Left ventricle myocardium inferior (tissue), 1 donor: Measurements from ENCODE around the gene CUL9. TPM values are rescaled to one million over a fixed set of nuclear protein-coding genes. Genes with fewer than 3 reads are reported as not detected.

Experiments used
- DNase-seq: peaks from one replicate; pipeline ENCODE4 v3.0.0-alpha.2; 2020
- H3K27ac ChIP-seq: fragments of 200-600 bp; replicated peaks from 2 replicates; pipeline ENCODE4 v1.8.0; 2021
- H3K27me3 ChIP-seq: fragments of 200-600 bp; 2 replicates; pipeline ENCODE4 v1.8.0; 2021; ENCODE audit warnings: low read depth
- H3K36me3 ChIP-seq: fragments of 200-600 bp; 2 replicates; pipeline ENCODE4 v1.8.0; 2021
- H3K4me1 ChIP-seq: fragments of 200-600 bp; 2 replicates; pipeline ENCODE4 v1.8.0; 2021
- H3K4me3 ChIP-seq: fragments of 200-600 bp; 2 replicates; pipeline ENCODE4 v1.8.0; 2021; ENCODE audit warnings: mild to moderate bottlenecking, moderate library complexity
- H3K9me3 ChIP-seq: fragments of 200-600 bp; replicated peaks from 2 replicates; pipeline ENCODE4 v1.8.0; 2021
- CTCF ChIP-seq: fragments of 200-600 bp; IDR thresholded peaks from 2 replicates; pipeline ENCODE4 v1.8.0; 2021; ENCODE audit warnings: antibody characterized with exemption, mild to moderate bottlenecking, borderline replicate concordance
- intact Hi-C: fragments of 100-400 bp; cut with micrococcal nuclease; formaldehyde crosslinking; loops from one replicate; pipeline ENCODE4 v1.11.0; 2022
- total RNA-seq: library from RNA; stranded (reverse); fragmentation: NEBNext Ultra II Directional; extraction: Animal tissue kit (Norgen Biotek cat#: 25700); gene quantifications from one replicate; pipeline ENCODE4 v1.2.1, GENCODE V29; 2021
- donor health status: DM: no; HTN: yes; CAD: no; lungs with severe emphysema.

The CUL9 gene
- total RNA-seq, 1 donor from 2014 or later, result 14.7 TPM

GRCh38 chr6:43223175-43223574, 41.2 kb downstream of the CUL9 start:
- no peak overlapping the region for H3K4me3 ChIP-seq
- H3K27ac ChIP-seq, result no peak overlapping the region
- peaks cover 5% of the 10 kb centered on the region for H3K4me1 ChIP-seq
- peaks cover 23% of the 10 kb centered on the region for H3K36me3 ChIP-seq
- H3K27me3 ChIP-seq, result no peaks in the 10 kb centered on the region
- DNase-seq, result no peak
- TF ChIP-seq CTCF, result no peak
- intact Hi-C loops, result no loop called here
- H3K9me3 ChIP-seq, result no peaks in the 10 kb centered on the region

GRCh38 chr6:43226192-43226851, 44.3 kb downstream of the CUL9 start:
- peaks cover 19% of the 10 kb centered on the region for H3K4me1 ChIP-seq
- H3K36me3 ChIP-seq, result peaks cover 9% of the 10 kb centered on the region
- intact Hi-C loops, result no loop called here
- no peak for DNase-seq
- no peak for TF ChIP-seq CTCF
- H3K27me3 ChIP-seq, result no peaks in the 10 kb centered on the region
- no peak overlapping the region for H3K4me3 ChIP-seq
- H3K9me3 ChIP-seq, result no peaks in the 10 kb centered on the region
- no peak overlapping the region for H3K27ac ChIP-seq

- TF ChIP-seq CTCF, result peak; percentile 93
- peak within 1 kb of the TSS; percentile 62 for H3K27ac ChIP-seq
- H3K9me3 ChIP-seq, result no peaks in the 10 kb centered on the region
- intact Hi-C loops, result no loop called here
- H3K27me3 ChIP-seq, result peaks cover 10% of the 10 kb centered on the region
- peaks cover 13% of the 10 kb centered on the region for H3K4me1 ChIP-seq
- peak within 1 kb of the TSS; percentile 69 for H3K4me3 ChIP-seq
- no peaks in the 10 kb centered on the region for H3K36me3 ChIP-seq
- peak; percentile 78 for DNase-seq
Measured at GRCh38 chr6:43228951-43229802, 47.2 kb downstream of the CUL9 start, which contains the start of gene DNPH1. Gene DNPH1, minus strand, starts transcription at chr6:43229481. Its CDS starts 25 bp downstream, at chr6:43229456.

GRCh38 chr6:43229803-43230620, 48.0 kb downstream of the CUL9 start:
- Histone ChIP-seq H3K27me3 (peaks cover 14% of the 10 kb centered on the region), H3K36me3 (no peaks in the 10 kb centered on the region), H3K4me1 (peaks cover 13% of the 10 kb centered on the region), H3K27ac (no peak overlapping the region), H3K4me3 (peak overlapping the region; percentile 69), H3K9me3 (no peaks in the 10 kb centered on the region)
- DNase-seq, result no peak
- no peak for TF ChIP-seq CTCF
- intact Hi-C loops, result no loop called here

GRCh38 chr6:43231053-43231452, 49.1 kb downstream of the CUL9 start:
- no peak for TF ChIP-seq CTCF
- Histone ChIP-seq H3K4me1 (peaks cover 13% of the 10 kb centered on the region), H3K27me3 (peaks cover 20% of the 10 kb centered on the region), H3K4me3 (no peak overlapping the region), H3K9me3 (no peaks in the 10 kb centered on the region), H3K27ac (no peak overlapping the region), H3K36me3 (no peaks in the 10 kb centered on the region)
- intact Hi-C loops, result no loop called here
- DNase-seq, result no peak
